CD4-positive, alpha-beta memory T cell (primary cell): ENCODE measurements around the gene PUDP. TPM values are rescaled to one million over a fixed set of nuclear protein-coding genes. Genes with fewer than 3 reads are reported as not detected.
"Not testable (repeated sequence)": the region's sequence is repeated elsewhere in the genome, so short reads cannot be mapped to it uniquely, and the experiment has no call there.

Experiments
- CTCF ChIA-PET: fragments of 350-600 bp; sonication (Branson Sonifier 250); formaldehyde crosslinking; loops from one replicate; lab custom pipeline; 2021; ENCODE audit warnings: inconsistent platforms; ENCODE audit not compliant: partially characterized antibody; lab: Charles Lee
- POLR2A ChIA-PET: fragments of 350-600 bp; sonication (Branson Sonifier 250); formaldehyde crosslinking; loops from one replicate; lab custom pipeline; 2021; ENCODE audit not compliant: partially characterized antibody; lab: Charles Lee
- DNase-seq, 5 donors: peaks; one replicate each; pipeline versions ENCODE4 v3.0.0 to v3.0.0-alpha.2; 2020 to 2022; ENCODE audit warnings: mixed read lengths in 1 of 5
- H3K27ac ChIP-seq: one replicate; pipeline ENCODE4 v1.7.0; 2013; ENCODE audit warnings: low read depth, low read length
- H3K27me3 ChIP-seq: 2 replicates; pipeline ENCODE4 v1.7.0; 2013; ENCODE audit warnings: mild to moderate bottlenecking, low read length, moderate library complexity; ENCODE audit not compliant: insufficient read depth
- H3K36me3 ChIP-seq: 2 replicates; pipeline ENCODE4 v1.7.0; 2013; ENCODE audit warnings: mild to moderate bottlenecking, low read length, moderate library complexity; ENCODE audit not compliant: insufficient read depth
- H3K4me1 ChIP-seq: 2 replicates; pipeline ENCODE4 v1.7.0; 2013; ENCODE audit warnings: mild to moderate bottlenecking, low read length, moderate library complexity; ENCODE audit not compliant: insufficient read depth
- H3K4me3 ChIP-seq, 2 donors: one replicate each; pipeline ENCODE4 v1.7.0; 2013; ENCODE audit warnings: low read length in 2 of 2, mild to moderate bottlenecking in 1 of 2
- H3K9me3 ChIP-seq, 2 donors: one replicate each; pipeline ENCODE4 v1.7.0; 2013; ENCODE audit warnings: low read length in 2 of 2, control low read depth in 1 of 2; ENCODE audit not compliant: control insufficient read depth in 1 of 2
- H3K27ac Mint-ChIP-seq, 7 donors: one replicate each; pipeline ENCODE4 v1.8.0; 2020 to 2021; ENCODE audit warnings: mixed read lengths in 7 of 7, mild to moderate bottlenecking in 6 of 7, inconsistent platforms in 3 of 7, moderate library complexity in 3 of 7
- H3K27me3 Mint-ChIP-seq, 2 donors: one replicate each; pipeline ENCODE4 v1.8.0; 2020 to 2021; ENCODE audit warnings: mixed read lengths in 2 of 2
- H3K36me3 Mint-ChIP-seq, 2 donors: one replicate each; pipeline ENCODE4 v1.8.0; 2020 to 2021; ENCODE audit warnings: mixed read lengths in 2 of 2, inconsistent platforms in 1 of 2, mild to moderate bottlenecking in 1 of 2
- H3K4me1 Mint-ChIP-seq, 4 donors: one replicate each; pipeline ENCODE4 v1.8.0; 2020 to 2021; ENCODE audit warnings: mixed read lengths in 4 of 4, mild to moderate bottlenecking in 1 of 4
- H3K4me3 Mint-ChIP-seq, 8 donors: one replicate each; pipeline ENCODE4 v1.8.0; 2020 to 2021; ENCODE audit warnings: mixed read lengths in 8 of 8, mild to moderate bottlenecking in 7 of 8, moderate library complexity in 6 of 8, inconsistent platforms in 3 of 8
- H3K9me3 Mint-ChIP-seq, 8 donors: one replicate each; pipeline ENCODE4 v1.8.0; 2020 to 2021; ENCODE audit warnings: mixed read lengths in 8 of 8, mild to moderate bottlenecking in 5 of 8, inconsistent platforms in 3 of 8, moderate library complexity in 1 of 8
- intact Hi-C: fragments of 100-400 bp; cut with micrococcal nuclease; formaldehyde crosslinking; loops from one replicate; pipeline ENCODE4 v1.15.1; 2023
- polyA plus RNA-seq, 2 donors: library from polyadenylated mRNA; unstranded; fragments of 300-500 nt; fragmentation: Illumina TruSeq; gene quantifications; one replicate each; pipeline ENCODE4 v1.2.3, GENCODE V29; 2021
- total RNA-seq, 2 experiments: library from RNA; stranded (reverse); gene quantifications; one replicate each; pipeline ENCODE4 v1.2.3, GENCODE V29; 2021

Gene PUDP
- total and polyA plus RNA-seq, 4 experiments from 2014 or later, result 10.7 to 22.5 (median 16.4) TPM

GRCh38 chrX:7095657-7096056, 52.3 kb downstream of the PUDP start:
- Mint-ChIP-seq H3K36me3 (peaks cover 5 to 29% of the 10 kb centered on the region in 2 donors), H3K4me1 (peaks cover 0 to 25% (median 4%) of the 10 kb centered on the region in 4 donors), H3K27ac (peak overlapping the region in 1 of 7 donors; percentile 35)
- H3K9me3 ChIP-seq, H3K4me3 ChIP-seq, H3K4me3 Mint-ChIP-seq, H3K36me3 ChIP-seq, POLR2A ChIA-PET, H3K27me3 Mint-ChIP-seq, CTCF ChIA-PET, H3K4me1 ChIP-seq, DNase-seq, H3K27ac ChIP-seq, intact Hi-C loops, H3K9me3 Mint-ChIP-seq, H3K27me3 ChIP-seq: not testable (repeated sequence)

- intact Hi-C loops, result no loop called here
- H3K4me1 ChIP-seq, result peaks cover 9% of the 10 kb centered on the region
- no peaks in the 10 kb centered on the region for H3K9me3 Mint-ChIP-seq
- H3K27me3 ChIP-seq, result no peaks in the 10 kb centered on the region
- H3K4me3 Mint-ChIP-seq, result no peak overlapping the region
- H3K27ac Mint-ChIP-seq, result peak overlapping the region in 4 of 7 donors; percentile 20 to 79 (median 56)
- no peak for DNase-seq
- no peak overlapping the region for H3K27ac ChIP-seq
- peaks cover 5 to 29% of the 10 kb centered on the region in 2 donors for H3K36me3 Mint-ChIP-seq
- H3K36me3 ChIP-seq, result no peaks in the 10 kb centered on the region
- H3K27me3 Mint-ChIP-seq, result no peaks in the 10 kb centered on the region
- CTCF ChIA-PET, result no interaction called here
- POLR2A ChIA-PET, result no interaction called here
- no peak overlapping the region for H3K4me3 ChIP-seq
- peaks cover 15 to 39% (median 16%) of the 10 kb centered on the region in 4 donors for H3K4me1 Mint-ChIP-seq
- no peaks in the 10 kb centered on the region for H3K9me3 ChIP-seq
These were observed 54.6 kb downstream of the PUDP start for GRCh38 chrX:7093305-7093704.

GRCh38 chrX:7092543-7092942, 55.4 kb downstream of the PUDP start:
- intact Hi-C loops, result no loop called here
- H3K27me3 ChIP-seq, result no peaks in the 10 kb centered on the region
- Mint-ChIP-seq H3K27me3 (no peaks in the 10 kb centered on the region), H3K27ac (peak overlapping the region in 5 of 7 donors; percentile 15 to 83 (median 47)), H3K36me3 (peaks cover 4 to 28% of the 10 kb centered on the region in 2 donors), H3K4me1 (peaks cover 16 to 42% (median 18%) of the 10 kb centered on the region in 4 donors), H3K9me3 (no peaks in the 10 kb centered on the region), H3K4me3 (no peak overlapping the region)
- no peak for DNase-seq
- ChIA-PET POLR2A (no interaction called here), CTCF (no interaction called here)
- H3K36me3 ChIP-seq, result no peaks in the 10 kb centered on the region
- no peaks in the 10 kb centered on the region for H3K9me3 ChIP-seq
- H3K27ac ChIP-seq, result no peak overlapping the region
- H3K4me3 ChIP-seq, result no peak overlapping the region
- peaks cover 9% of the 10 kb centered on the region for H3K4me1 ChIP-seq

GRCh38 chrX:7091923-7092322, 56.0 kb downstream of the PUDP start:
- peaks cover 0 to 22% of the 10 kb centered on the region in 2 donors for H3K36me3 Mint-ChIP-seq
- no peaks in the 10 kb centered on the region for H3K36me3 ChIP-seq
- peaks cover 17 to 41% (median 21%) of the 10 kb centered on the region in 4 donors for H3K4me1 Mint-ChIP-seq
- no peak overlapping the region for H3K4me3 ChIP-seq
- intact Hi-C loops, result no loop called here
- no peak overlapping the region for H3K27ac ChIP-seq
- H3K9me3 ChIP-seq, result no peaks in the 10 kb centered on the region
- H3K4me1 ChIP-seq, result peaks cover 9% of the 10 kb centered on the region
- H3K9me3 Mint-ChIP-seq, result no peaks in the 10 kb centered on the region
- peak overlapping the region in 1 of 7 donors; percentile 73 for H3K27ac Mint-ChIP-seq
- POLR2A ChIA-PET, result no interaction called here
- no peaks in the 10 kb centered on the region for H3K27me3 ChIP-seq
- H3K27me3 Mint-ChIP-seq, result no peaks in the 10 kb centered on the region
- CTCF ChIA-PET, result interaction anchor here (0.6 kb wide), 1 partner anchor 19 kb away, joined by 3 read pairs; no protein-coding TSS in a partner anchor
- DNase-seq, result no peak
- H3K4me3 Mint-ChIP-seq, result no peak overlapping the region

- no peak for DNase-seq
- no peak overlapping the region for H3K4me3 Mint-ChIP-seq
- no peaks in the 10 kb centered on the region for H3K9me3 ChIP-seq
- H3K4me1 Mint-ChIP-seq, result peaks cover 23 to 53% (median 32%) of the 10 kb centered on the region in 4 donors
- intact Hi-C loops, result no loop called here
- no peaks in the 10 kb centered on the region for H3K9me3 Mint-ChIP-seq
- peaks cover 20% of the 10 kb centered on the region for H3K4me1 ChIP-seq
- ChIA-PET POLR2A (no interaction called here), CTCF (no interaction called here)
- no peak overlapping the region for H3K27ac ChIP-seq
- peak overlapping the region in 2 of 7 donors; percentile 11 to 76 for H3K27ac Mint-ChIP-seq
- no peak overlapping the region for H3K4me3 ChIP-seq
- H3K27me3 ChIP-seq, result no peaks in the 10 kb centered on the region
- no peaks in the 10 kb centered on the region for H3K27me3 Mint-ChIP-seq
- H3K36me3 Mint-ChIP-seq, result peaks cover 0 to 12% of the 10 kb centered on the region in 2 donors
- no peaks in the 10 kb centered on the region for H3K36me3 ChIP-seq
These were observed 57.3 kb downstream of the PUDP start for GRCh38 chrX:7090641-7091040.

- DNase-seq, result peak; percentile 23 to 51 (median 34)
These were observed 58.9 kb downstream of the PUDP start for GRCh38 chrX:7088968-7089615.

GRCh38 chrX:7086384-7086783, 61.6 kb downstream of the PUDP start:
- Histone ChIP-seq H3K36me3 (no peaks in the 10 kb centered on the region), H3K27me3 (no peaks in the 10 kb centered on the region), H3K9me3 (no peaks in the 10 kb centered on the region), H3K4me1 (peaks cover 49% of the 10 kb centered on the region), H3K4me3 (no peak overlapping the region), H3K27ac (no peak overlapping the region)
- Mint-ChIP-seq H3K4me3 (peak overlapping the region in 1 of 8 donors; percentile 3), H3K9me3 (no peaks in the 10 kb centered on the region), H3K36me3 (peaks cover 0 to 2% of the 10 kb centered on the region in 2 donors), H3K27me3 (no peaks in the 10 kb centered on the region), H3K4me1 (peaks cover 36 to 77% (median 60%) of the 10 kb centered on the region in 4 donors), H3K27ac (peak overlapping the region in 5 of 7 donors; percentile 10 to 87 (median 63))
- DNase-seq, result peak in 1 of 5 donors; percentile 4
- ChIA-PET CTCF (no interaction called here), POLR2A (no interaction called here)
- intact Hi-C loops, result no loop called here

More at GRCh38 chrX:7088968-7089615, 58.9 kb downstream of the PUDP start:
- Mint-ChIP-seq H3K4me1 (peaks cover 31 to 64% (median 46%) of the 10 kb centered on the region in 4 donors), H3K27me3 (no peaks in the 10 kb centered on the region), H3K9me3 (no peaks in the 10 kb centered on the region), H3K4me3 (no peak overlapping the region), H3K27ac (peak overlapping the region in 6 of 7 donors; percentile 31 to 80 (median 63)), H3K36me3 (peaks cover under 1 to 7% of the 10 kb centered on the region in 2 donors)
- Histone ChIP-seq H3K27me3 (no peaks in the 10 kb centered on the region), H3K4me3 (no peak overlapping the region), H3K36me3 (no peaks in the 10 kb centered on the region), H3K9me3 (no peaks in the 10 kb centered on the region), H3K27ac (no peak overlapping the region), H3K4me1 (peaks cover 32% of the 10 kb centered on the region)
- ChIA-PET POLR2A (no interaction called here), CTCF (interaction anchor here (1.1 kb wide), 1 partner anchor 18 kb away, joined by 3 read pairs; no protein-coding TSS in a partner anchor)
- intact Hi-C loops, result no loop called here
